NCI-H748 (cell line): ENCODE measurements around the gene C14orf119.
A peak's percentile ranks its signal among the peaks of the same experiment; 100 is the strongest.

Experiments used
- DNase-seq: peaks from one replicate; lab custom pipeline; 2025; ENCODE audit not compliant: unreplicated experiment; lab: John Stamatoyannopoulos, UW

C14orf119 gene

DNA sequence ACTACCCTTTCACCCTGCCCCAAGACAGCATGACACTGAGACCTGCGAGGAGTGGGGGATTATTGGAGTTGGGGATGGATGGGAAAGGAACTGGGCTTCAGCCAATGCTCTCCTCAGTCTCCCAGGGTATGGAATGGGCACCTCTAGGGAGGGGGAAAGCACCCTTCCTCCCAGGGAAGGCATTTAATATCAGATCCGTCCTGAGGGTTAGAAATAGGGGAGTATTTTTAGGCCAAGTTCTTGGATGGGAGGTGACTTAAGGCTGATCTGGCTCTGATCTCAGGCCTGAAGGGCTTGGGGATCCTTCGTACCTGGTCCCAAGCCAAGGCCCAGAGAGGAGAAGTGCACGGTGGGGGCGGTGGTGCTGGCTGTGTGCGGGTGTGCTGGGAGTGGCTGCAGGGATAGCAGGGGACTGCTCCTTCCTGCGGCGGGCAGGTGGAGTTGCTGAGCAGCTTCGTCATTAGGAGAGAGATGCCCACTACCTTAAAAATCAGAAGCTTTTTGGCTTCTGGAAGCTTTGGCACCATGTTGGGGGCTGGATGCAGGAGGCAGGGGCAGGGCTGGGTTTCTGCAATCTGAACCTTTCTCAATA lies 30.7 kb downstream of the C14orf119 start:
- DNase-seq = no peak

GRCh38 chr14:23126548-23127278 lies 31.4 kb downstream of the C14orf119 start:
- DNase-seq = no peak

DNA sequence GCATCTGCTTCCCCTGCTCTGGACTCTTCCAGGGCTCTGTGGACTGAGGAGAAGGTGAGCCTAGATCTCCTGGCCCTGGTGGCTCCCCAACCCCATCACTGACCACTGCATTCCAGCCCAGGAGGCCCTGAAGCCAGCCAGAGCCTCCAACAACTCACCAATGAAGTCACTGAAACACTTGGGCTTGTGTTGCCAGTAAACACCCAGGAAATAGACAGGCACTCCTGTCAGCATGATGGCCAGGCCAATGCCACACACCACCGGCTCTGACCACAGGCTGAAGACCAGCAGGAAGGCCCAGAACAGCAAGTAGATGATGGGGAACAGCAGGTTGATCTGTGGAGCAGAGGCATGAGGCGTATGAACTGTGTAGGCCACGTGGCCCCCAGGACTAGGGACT lies 32.6 kb downstream of the C14orf119 start:
- no peak for DNase-seq

- DNase-seq = no peak
These were observed 33.9 kb downstream of the C14orf119 start for GRCh38 chr14:23128969-23129758.

DNA sequence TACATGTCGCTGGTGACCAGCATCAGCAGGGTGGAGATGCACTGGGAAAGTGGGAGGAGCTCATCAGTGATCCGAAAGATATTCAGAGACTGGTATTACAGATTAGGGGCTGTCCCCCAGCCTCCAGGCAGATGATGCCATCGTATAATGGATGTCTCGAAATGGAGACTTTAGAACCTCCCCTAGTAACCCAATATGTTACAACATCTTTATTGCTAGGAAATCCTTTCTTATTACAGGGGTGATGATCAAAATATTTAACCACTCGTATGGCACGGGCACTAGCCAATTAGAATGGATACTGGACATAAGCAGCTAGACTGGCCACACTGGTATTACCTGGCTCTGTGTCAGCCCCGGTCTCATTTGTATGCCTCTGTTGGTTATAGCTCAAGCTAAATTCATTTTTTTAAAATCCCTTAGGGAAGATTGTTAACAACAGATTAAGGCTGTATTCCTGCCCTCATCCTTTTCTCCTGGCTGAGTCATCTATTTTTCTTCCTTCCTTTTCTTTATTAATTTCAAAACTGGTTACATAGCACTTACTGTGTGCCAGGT lies 34.5 kb downstream of the C14orf119 start:
- DNase-seq = no peak

DNA sequence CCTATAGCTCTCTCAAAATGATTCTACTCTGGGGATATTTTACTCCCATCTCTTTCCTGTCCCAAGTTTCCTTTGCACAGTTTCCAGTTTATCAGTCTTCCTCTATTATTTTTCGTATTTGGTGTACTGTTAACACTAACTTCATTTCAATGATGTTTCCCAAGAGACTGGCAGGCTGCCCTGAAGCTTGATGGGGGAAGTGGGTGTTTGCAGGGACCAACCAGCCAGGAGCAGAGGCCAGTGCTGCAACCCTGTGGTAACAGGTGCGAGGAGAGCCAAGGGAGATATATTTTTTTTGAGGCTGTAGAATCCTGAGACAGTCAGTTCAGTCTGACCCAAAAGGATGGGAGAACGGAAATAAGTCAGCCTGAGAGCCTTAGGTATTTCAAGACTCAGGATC lies 35.6 kb downstream of the C14orf119 start:
- DNase-seq = no peak

DNA sequence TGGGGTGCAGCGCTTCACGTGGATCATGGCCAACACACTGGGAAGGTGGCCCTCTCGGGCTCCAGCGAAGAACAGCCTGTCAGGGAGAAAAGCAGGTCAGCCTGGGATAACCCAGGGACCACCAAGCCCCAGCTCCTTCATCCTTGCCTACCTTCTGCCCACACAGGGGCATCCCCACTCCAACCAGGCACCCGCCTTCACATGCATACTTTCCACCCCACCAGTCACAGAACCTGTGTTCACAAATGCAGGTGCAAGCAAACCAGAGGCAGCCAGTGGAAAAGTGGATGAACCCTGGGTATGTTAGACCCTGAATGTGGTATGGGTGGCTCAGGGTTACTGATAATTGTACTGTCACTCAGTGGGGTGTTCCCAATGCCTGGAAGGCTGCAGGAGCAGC lies 36.2 kb downstream of the C14orf119 start:
- DNase-seq = no peak

DNA sequence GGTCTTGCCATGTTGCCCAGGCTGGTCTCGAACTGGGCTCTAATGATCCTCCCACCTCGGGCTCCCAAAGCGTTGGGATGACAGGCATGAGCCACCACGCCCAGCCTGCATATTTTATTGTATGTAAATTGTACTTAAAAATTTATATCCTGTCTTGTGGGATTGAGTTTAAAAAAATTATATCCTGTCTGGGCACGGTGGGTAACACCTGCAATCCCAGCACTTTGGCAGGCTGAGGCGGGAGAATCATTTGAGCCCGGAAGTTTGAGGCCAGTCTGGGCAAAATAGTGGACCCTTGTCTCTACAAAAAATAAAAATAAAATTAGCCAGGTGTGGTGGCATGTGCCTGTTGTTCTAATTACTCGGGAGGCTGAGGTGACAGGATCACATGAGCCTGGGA lies 37.7 kb downstream of the C14orf119 start:
- DNase-seq = no peak

GRCh38 chr14:23136566-23137133 lies 41.3 kb downstream of the C14orf119 start:
- no peak for DNase-seq

DNA sequence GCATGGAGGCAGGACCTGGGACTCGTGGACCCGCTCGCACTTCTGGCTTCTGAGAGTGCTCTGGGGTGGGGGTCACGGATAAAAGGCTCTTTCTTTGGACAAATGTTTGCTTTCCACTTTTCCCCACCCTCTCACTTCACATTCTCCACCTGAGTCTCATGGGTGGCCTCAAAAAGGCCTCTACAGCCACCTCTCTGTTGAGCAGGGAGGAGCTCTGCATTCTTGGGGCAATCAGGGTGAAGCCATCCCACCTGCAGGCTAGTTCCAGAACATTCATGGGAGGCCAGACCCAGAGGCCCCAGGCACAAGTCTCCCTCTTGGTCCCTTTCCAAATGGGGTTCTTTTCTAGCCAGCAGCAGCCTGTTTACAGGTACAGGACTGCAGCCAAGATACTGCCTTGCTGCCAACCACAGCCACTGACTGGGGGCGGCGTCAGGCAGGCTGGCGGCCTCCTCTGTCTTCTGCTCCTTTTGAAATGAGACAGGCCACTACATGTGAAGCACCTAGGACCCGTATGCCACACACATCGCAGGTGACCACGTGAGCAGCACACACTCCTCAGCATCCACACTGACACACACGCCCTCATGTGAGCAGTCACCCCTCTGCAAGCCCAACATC lies 42.0 kb downstream of the C14orf119 start:
- no peak for DNase-seq

DNA sequence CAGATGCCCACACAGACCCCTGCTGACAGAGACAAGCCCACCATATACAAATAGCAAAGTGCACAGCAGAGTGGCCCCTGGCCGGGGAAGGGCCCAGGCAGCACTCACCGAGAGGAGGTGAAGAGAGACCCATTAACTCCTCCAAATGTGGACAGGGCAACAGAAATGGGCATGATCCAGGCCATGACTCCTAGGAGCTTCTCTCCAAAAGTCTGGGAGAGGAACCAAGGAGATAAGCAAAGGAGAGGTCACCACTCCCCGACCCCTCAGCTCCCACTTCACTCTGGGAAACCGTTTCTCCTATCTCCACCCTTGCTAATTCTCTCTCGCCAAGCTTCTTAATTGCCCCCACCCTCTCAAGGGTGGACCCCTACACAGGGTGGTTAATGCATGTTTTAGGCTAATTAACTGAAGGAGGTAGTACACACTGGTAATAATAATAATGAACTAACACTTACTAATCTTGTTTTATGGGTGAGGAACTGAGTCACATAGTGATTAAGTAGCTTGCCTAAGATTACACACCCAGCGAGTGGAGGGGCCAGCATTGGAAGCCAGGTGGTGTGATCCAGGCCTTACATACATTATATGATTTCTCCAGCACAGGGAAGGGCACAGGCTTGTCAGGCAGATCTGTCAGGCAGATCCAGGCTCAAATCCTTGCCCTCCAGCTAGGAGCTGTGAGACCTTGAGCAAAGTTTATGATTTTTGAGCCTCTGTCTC lies 42.7 kb downstream of the C14orf119 start:
- no peak for DNase-seq

DNA sequence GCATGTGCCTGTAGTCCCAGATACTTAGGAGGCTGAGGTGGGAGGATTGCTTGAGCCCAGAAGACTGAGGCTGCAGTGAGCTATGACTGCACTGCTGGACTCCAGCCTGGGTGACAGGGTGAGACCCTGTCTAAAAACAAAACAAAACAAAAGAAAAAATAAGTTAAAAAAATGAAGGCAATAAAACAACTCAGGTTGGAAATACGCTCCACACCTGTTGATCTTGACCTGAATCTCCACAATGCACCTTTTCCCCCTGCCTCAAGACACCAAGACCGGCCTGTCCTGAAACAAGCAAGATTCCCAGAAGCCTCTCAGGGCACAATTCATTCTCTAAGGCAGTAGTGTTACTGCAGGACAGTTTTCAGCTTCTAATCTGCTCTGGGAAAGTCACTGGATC lies 44.6 kb downstream of the C14orf119 start:
- DNase-seq = no peak

- DNase-seq = no peak
These were observed 45.1 kb downstream of the C14orf119 start for GRCh38 chr14:23140371-23140770.

DNA sequence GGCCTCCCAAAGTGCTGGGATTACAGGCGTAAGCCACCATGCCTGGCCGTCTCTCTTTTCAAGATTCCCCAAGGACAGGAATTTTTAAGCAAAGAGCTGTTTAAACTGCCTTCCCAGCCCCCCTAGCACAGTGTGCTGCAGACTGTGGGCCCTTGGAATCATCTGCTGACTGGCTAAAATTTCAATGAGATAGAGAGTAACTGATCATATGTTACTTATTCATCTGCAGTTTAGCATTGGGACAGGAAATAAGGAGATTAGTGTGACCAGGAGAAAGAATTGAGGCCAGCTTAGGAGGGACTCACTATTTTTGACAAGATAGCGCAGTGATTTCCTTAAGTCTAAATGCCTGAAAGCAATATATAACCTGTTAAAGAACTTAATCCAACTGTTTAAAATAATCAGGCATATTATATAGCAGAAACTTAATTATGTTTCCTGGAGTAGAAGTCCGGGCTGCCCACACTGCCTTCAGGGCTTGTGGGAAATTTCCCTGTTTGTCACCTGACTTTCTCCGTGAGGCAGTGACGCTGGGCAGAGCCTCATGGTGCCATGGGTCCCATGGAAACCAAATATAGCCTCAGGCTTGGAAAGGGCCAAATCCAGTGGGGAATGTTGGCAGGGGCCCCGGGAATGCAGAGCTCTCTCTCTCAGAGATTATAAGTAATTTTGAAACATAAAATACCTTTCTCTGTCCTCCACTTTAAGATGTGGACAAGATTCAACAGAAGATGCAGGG lies 46.6 kb downstream of the C14orf119 start:
- peak; percentile 37 for DNase-seq

- DNase-seq = no peak
These were observed 47.5 kb downstream of the C14orf119 start for GRCh38 chr14:23142826-23143225.

DNA sequence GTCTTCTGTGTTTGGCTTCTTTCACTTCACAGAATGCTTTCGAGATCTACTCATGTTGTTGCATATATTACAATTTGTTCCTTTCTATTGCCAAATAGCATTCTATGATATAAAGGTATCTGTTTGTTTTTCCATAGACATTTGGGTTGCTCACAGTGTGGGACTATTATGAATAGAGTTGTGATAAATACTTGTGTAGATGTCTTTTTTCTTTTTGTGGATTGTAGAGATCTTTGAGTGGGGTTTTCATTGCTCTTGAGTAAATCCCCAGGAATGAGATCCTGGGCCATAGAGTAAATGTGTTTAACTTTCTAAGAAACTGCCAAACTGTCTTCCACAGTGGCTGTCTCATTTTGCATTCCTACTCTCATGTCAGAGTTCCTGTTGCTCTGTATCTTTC lies 48.6 kb downstream of the C14orf119 start:
- no peak for DNase-seq

DNA sequence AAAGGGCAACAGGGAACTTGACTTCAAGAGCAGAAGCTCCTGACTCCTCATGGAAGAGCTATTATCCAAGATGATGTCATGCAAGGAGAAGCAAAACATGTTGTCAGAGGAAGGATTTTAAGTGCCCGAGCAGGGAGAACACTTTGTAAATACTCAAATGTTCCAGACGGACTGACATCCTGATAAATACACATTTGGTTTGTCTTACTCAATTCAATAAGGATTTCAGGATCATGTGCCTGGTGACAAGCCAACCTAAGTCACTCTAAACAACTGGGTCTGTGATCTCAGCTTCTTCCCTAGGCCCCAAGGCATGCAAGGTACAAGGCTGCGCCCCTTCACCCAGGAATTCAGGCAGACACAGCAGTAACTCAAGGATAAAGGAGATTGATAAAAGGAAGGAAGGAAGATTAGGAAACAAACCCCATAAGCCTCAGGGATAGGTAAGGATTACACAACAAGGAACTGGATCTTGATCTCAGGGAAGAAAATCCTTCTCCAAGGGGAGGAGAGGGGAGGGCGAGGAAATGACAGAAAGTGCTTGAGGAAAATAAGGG lies 50.6 kb downstream of the C14orf119 start:
- no peak for DNase-seq

- DNase-seq = no peak
These were observed 51.1 kb downstream of the C14orf119 start for GRCh38 chr14:23146351-23146910.

- DNase-seq = no peak
These were observed 51.7 kb downstream of the C14orf119 start for GRCh38 chr14:23146980-23147379.
